IPS DF 4.7 (cell line): ENCODE measurements around the gene MYRFL.
"Not testable (repeated sequence)": the region's sequence is repeated elsewhere in the genome, so short reads cannot be mapped to it uniquely, and the experiment has no call there.

Experiments used
- DNase-seq: peaks from one replicate; pipeline ENCODE4 v3.0.0-alpha.2; 2013; ENCODE audit warnings: low spot score; ENCODE audit errors: extremely low read depth

Gene MYRFL

GRCh38 chr12:69986114-69986513 is 161.1 kb downstream of the MYRFL start:
- no peak for DNase-seq

- DNase-seq: no peak
These were observed 162.6 kb downstream of the MYRFL start for GRCh38 chr12:69987579-69988091.

DNA sequence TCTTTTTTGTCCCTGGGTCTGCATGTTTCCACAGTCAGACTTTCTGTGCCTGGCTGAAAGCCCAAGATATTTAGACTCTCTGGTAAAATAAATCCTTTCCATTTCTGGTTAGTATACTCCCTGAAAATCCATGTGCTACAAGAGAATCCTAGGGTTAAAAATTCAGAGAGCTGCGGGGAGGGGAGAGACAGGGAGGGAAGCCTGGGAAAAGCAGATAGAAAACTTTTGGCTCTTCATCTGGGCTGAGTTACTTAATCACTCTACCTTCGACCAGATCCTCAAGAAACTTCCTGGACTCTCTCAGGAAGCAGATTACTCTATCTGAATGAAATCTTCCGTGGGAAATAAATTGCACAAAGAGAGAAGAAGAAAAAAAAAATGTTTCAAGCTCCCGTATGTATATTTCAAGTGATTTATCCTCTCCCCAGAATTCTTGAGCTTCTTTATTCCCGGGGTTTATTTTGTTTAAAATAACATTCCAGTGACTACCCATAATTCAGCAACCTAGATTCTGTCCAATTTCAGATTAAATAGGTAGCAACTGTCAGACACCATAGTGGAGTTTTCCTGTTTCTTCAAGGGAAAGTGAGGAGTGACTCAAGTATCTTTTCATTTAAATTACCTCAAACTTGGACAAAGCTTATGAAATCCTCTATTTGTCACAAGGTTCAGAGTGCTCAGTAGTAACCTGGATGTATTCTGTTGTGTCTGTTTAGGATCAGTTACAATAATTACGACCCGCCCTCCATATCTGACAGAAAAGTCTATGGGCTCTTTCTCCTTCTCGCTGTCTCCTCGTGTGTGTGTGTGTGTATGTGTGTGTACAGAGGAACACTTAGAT is 163.7 kb downstream of the MYRFL start:
- DNase-seq: no peak

GRCh38 chr12:69991690-69992288 is 166.8 kb downstream of the MYRFL start:
- DNase-seq: no peak

- no peak for DNase-seq
These were observed 168.4 kb downstream of the MYRFL start for GRCh38 chr12:69993433-69993832.

GRCh38 chr12:69994086-69994485 is 169.1 kb downstream of the MYRFL start:
- DNase-seq: not testable (repeated sequence)

GRCh38 chr12:69994724-69995173 is 169.7 kb downstream of the MYRFL start:
- DNase-seq: no peak

GRCh38 chr12:69996241-69996640 is 171.2 kb downstream of the MYRFL start:
- no peak for DNase-seq

DNA sequence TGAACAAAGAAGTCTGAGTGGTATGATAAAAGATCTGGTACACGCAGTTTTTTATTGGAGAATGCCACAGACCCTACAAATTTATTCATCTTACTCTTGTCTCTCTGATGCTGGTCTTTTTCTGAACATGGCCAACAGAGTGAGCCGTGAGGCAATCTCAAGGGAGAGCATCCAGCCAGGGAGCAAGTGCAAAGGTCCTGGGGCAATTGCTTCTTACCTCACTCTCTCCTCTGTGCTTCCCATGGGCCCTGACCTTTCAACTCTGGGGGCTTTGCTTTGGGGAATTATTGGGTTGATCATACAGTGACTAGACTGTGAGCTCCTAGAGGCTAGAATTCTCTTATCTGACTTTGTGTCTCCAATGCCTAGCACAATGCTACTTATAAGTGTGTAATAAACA is 171.7 kb downstream of the MYRFL start:
- DNase-seq: no peak

- DNase-seq: no peak
These were observed 173.0 kb downstream of the MYRFL start for GRCh38 chr12:69998011-69998410.

- no peak for DNase-seq
These were observed 173.9 kb downstream of the MYRFL start for GRCh38 chr12:69998922-69999321.

DNA sequence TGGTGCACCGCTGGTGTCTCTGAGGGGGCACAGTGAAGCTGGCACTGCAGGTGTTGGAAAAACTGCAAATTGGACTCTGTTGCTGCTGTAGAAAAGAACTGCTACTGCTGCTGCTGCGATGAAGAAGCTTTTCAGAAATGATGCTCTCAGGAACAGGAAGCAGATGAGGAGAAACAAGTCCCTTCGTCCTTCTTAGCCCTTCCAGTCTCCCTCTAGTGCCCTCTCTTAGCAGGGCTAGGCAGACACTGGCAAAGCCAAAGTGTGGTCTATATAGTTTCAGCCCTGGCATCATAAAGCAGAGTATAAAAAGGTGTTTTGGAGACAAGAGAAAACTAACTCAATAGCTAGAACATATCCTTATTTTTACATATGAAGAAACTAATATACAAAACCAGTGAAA is 174.5 kb downstream of the MYRFL start:
- DNase-seq: no peak

DNA sequence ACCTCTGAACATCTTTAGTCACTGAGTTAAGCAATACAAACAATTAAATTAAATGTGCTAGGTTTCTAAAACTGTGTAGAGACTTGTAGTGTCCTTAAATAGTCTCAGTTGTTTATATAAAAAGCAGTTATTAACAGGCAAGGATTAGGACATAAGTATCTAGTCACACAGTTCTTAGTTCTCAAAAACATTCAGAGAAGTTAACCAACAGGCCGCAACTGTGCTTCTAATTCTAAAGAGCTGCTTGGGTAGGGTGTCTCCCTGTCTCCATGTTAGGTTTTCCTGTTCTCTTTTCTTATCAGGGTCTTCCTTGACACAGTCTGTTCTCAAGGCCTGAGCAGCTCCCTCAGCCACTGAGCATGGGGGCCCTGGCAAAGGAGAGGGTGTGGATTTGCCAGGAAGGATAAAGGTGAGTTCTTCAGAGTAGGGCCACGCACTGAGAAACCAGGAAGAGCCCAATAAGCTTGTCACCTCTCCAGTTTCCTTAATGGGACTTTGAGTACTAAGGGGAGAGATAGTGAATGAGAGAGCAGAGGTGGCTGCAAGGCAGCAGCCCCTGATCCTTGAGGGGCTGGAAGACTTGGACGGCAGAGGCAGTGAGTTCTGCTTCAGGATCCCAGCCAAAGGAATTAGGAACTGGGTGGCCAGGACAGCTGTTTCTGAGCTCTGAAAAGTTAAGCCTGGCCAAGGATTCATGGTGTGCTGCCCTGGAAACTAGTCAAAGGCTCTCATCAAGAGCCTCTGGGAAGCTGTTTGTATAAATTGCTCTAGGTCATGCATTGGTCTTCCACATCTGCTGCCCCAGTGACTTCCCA is 177.3 kb downstream of the MYRFL start:
- no peak for DNase-seq

- DNase-seq: no peak
These were observed 177.9 kb downstream of the MYRFL start for GRCh38 chr12:70002912-70003255.

- no peak for DNase-seq
These were observed 181.0 kb downstream of the MYRFL start for GRCh38 chr12:70005864-70006618.

DNA sequence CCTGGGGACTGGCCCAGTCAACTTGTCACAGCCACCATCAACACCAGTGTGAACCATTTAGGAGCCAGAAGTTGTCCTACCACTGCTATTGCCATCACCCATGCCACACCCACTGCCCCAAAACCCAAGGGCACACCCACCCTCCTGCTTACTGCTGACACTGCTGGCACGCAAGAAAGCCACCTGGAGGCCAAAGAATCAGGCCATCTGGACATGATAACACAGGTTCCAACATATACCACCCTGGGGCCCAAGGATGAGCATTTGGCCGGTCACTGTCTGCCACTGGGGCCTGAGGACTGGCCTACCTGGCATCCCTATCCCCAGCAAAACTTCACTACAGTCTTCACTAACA is 181.6 kb downstream of the MYRFL start:
- DNase-seq: no peak

DNA sequence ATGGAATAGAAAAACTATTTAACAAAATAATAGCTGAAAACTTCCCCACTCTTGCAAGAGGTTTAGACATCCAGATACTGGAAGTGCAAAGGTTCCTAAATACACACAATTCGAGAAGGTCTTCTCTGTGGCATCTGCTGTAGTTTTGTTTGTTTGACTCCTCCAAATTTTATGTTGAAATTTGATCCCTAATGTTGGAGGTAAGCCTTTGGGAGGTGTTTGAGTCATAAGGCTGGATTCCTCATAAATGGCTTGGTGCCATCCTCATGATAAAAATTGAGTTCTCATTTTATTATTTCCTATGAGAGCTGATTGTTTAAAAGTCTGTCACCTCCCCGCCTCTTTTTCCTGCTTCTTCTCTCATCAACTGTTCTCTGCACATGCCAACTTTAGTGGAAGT is 182.7 kb downstream of the MYRFL start:
- no peak for DNase-seq
